Endodermal cell (in vitro differentiated cells): Measurements from ENCODE around the gene ANO9. TPM values are rescaled to one million over a fixed set of nuclear protein-coding genes. Genes with fewer than 3 reads are reported as not detected.
"Not testable (repeated sequence)": the region's sequence is repeated elsewhere in the genome, so short reads cannot be mapped to it uniquely, and the experiment has no call there.

ENCODE experiments used
- DNase-seq: peaks from one replicate; pipeline ENCODE4 v3.0.0-alpha.2; 2017
- H3K27ac ChIP-seq: 2 replicates; pipeline ENCODE4 v1.5.1; 2013; ENCODE audit warnings: mild to moderate bottlenecking, low read depth, low read length, moderate library complexity
- H3K27me3 ChIP-seq: 2 replicates; pipeline ENCODE4 v1.6.1; 2013; ENCODE audit warnings: mild to moderate bottlenecking, low read length, moderate library complexity; ENCODE audit not compliant: insufficient read depth, control insufficient read depth, poor library complexity, severe bottlenecking
- H3K36me3 ChIP-seq: 2 replicates; pipeline ENCODE4 v1.7.0; 2013; ENCODE audit warnings: mild to moderate bottlenecking, low read length, moderate library complexity; ENCODE audit not compliant: control insufficient read depth, insufficient read depth
- H3K4me1 ChIP-seq: one replicate; pipeline ENCODE4 v1.7.0; 2013; ENCODE audit warnings: low read length; ENCODE audit not compliant: control insufficient read depth, insufficient read depth
- H3K4me3 ChIP-seq: 2 replicates; pipeline ENCODE4 v1.5.1; 2013; ENCODE audit warnings: mild to moderate bottlenecking, low read length, moderate library complexity
- H3K9ac ChIP-seq: 2 replicates; pipeline ENCODE4 v1.6.1; 2013; ENCODE audit warnings: mild to moderate bottlenecking, low read length, moderate library complexity; ENCODE audit not compliant: poor library complexity, severe bottlenecking; ENCODE audit errors: extremely low read depth
- H3K9me3 ChIP-seq: 2 replicates; pipeline ENCODE4 v1.6.1; 2013; ENCODE audit warnings: mild to moderate bottlenecking, low read length, moderate library complexity; ENCODE audit not compliant: control insufficient read depth
- H3K27ac Mint-ChIP-seq: 2 replicates; pipeline ENCODE4 v1.8.0; 2020; ENCODE audit warnings: mixed read lengths
- H3K27me3 Mint-ChIP-seq: 2 replicates; pipeline ENCODE4 v1.8.0; 2021; ENCODE audit warnings: mild to moderate bottlenecking, mixed read lengths; ENCODE audit not compliant: insufficient read depth
- H3K36me3 Mint-ChIP-seq: 2 replicates; pipeline ENCODE4 v1.8.0; 2020; ENCODE audit warnings: low read depth, mixed read lengths
- H3K4me1 Mint-ChIP-seq: 2 replicates; pipeline ENCODE4 v1.8.0; 2020; ENCODE audit warnings: mixed read lengths
- H3K4me3 Mint-ChIP-seq: 2 replicates; pipeline ENCODE4 v1.8.0; 2020; ENCODE audit warnings: mild to moderate bottlenecking, moderate library complexity, mixed read lengths
- H3K9me3 Mint-ChIP-seq: 2 replicates; pipeline ENCODE4 v1.8.0; 2020; ENCODE audit warnings: mild to moderate bottlenecking, mixed read lengths
- CTCF ChIP-seq: fragments of 200-600 bp; sonication (generic); conservative IDR thresholded peaks from 2 replicates; pipeline ENCODE4 v1.5.0; 2021; ENCODE audit warnings: antibody characterized with exemption, mild to moderate bottlenecking
- WGBS, 2 experiments: methylation state at CpG; one replicate each; pipeline versions ENCODE4 v1.1.5 to v1.1.7; 2013; ENCODE audit warnings: missing lambda C conversion rate in 2 of 2, mixed read lengths in 1 of 2; ENCODE audit not compliant: insufficient coverage in 1 of 2, insufficient read length in 1 of 2; 5-methylcytosine and 5-hydroxymethylcytosine counted together
- total RNA-seq, 2 donors: library from RNA; stranded (reverse); fragmentation: NEBNext Ultra II Directional in 1 of 2; extraction: Animal tissue kit (Norgen Biotek cat#: 25700) in 1 of 2; gene quantifications; 2 replicates in 1 of 2; 3 replicates in 1 of 2; pipeline ENCODE4 v1.2.1, GENCODE V29; 2021

Gene ANO9
- total RNA-seq, 2 donors from 2014 or later, result 16.8 to 17.8 TPM

- H3K36me3 Mint-ChIP-seq, result peaks cover 5% of the 10 kb centered on the region
- H3K4me3 Mint-ChIP-seq, result no peak overlapping the region
- H3K27ac Mint-ChIP-seq, result no peak overlapping the region
Measured at GRCh38 chr11:471468-472145, 29.8 kb upstream of the ANO9 start.

DNA sequence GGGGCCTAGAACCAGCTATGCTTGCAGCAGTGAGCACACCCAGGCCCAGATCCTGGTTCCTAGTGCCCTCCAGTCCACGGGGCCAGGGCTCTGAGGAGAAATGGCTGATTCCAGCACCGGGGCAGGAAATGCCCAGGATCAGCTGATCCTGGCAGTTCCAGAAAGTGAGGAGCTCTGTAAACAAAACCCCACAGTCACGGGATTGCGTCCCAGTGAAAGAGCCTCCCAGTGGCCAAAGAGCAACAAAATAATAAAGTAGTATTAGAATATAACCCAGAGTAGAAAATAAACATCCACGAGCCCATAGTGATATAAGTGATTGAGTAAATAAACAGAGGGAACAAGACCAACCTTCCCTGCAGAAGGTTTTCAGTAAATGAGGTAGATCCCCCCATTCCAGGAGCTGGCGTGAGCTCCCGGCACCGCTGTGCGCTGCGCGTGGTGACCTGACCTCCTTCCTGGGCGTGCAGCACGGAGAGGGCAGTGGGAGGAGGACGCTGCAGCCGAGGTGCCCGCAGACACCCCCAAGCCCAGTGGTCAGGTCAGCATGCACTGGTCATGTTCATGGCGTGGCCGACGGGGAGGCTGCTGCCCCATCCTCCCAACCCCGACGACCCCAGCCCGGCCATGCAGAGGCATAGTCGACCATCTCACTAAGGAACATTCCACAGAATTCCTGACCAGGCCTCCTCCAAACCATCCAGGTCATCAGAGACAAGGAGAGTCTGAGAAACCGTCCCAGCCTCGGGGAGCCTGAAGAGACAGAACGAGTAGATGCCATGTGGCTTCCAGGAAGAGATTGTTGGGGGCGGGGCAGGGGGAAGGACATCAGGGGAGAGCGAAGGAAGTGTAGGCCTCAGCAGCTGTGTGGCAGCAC, 28.1 kb upstream of the ANO9 start:
- H3K9me3 ChIP-seq, result peaks cover 3% of the 10 kb centered on the region

More at GRCh38 chr11:471468-472145, 29.8 kb upstream of the ANO9 start:
- no peak for TF ChIP-seq CTCF
- WGBS, 2 experiments, result 95 to 97% methylated on average over 19 to 61 of the region's 61 CpGs
- Mint-ChIP-seq H3K4me1 (peaks cover 13% of the 10 kb centered on the region), H3K27me3 (no peaks in the 10 kb centered on the region), H3K9me3 (no peaks in the 10 kb centered on the region)
- H3K4me1 ChIP-seq, result no peaks in the 10 kb centered on the region
- H3K4me3 ChIP-seq, result no peak overlapping the region
- H3K9me3 ChIP-seq, result peaks cover 5% of the 10 kb centered on the region
- H3K27ac ChIP-seq, result no peak overlapping the region
- H3K9ac ChIP-seq, result no peak overlapping the region
- H3K27me3 ChIP-seq, result no peaks in the 10 kb centered on the region
- DNase-seq, result no peak
- peaks cover 7% of the 10 kb centered on the region for H3K36me3 ChIP-seq

DNA sequence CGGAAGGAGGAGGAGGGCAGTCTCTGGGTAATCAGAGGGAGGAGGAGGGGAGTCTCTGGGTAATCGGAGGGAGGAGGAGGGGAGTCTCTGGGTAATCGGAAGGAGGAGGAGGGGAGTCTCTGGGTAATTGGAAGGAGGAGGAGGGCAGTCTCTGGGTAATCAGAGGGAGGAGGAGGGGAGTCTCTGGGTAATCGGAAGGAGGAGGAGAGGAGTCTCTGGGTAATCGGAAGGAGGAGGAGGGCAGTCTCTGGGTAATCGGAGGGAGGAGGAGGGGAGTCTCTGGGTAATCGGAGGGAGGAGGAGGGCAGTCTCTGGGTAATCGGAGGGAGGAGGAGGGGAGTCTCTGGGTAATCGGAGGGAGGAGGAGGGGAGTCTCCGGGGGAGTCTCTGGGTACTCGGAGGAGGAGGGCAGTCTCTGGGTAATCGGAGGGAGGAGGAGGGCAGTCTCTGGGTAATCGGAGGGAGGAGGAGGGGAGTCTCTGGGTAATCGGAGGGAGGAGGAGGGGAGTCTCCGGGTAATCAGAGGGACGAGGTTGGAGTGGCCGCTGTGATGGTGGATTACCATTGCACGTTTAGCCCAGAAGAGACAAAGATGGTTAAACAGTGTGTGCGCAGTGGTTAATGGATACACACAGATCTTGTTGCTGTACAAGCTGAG, 27.3 kb upstream of the ANO9 start:
- H3K36me3 Mint-ChIP-seq, result peaks cover 19% of the 10 kb centered on the region
- H3K27me3 Mint-ChIP-seq, H3K4me3 ChIP-seq, H3K4me3 Mint-ChIP-seq, H3K9me3 Mint-ChIP-seq, H3K27ac ChIP-seq, H3K9me3 ChIP-seq, H3K9ac ChIP-seq, H3K27me3 ChIP-seq, H3K4me1 ChIP-seq, DNase-seq: not testable (repeated sequence)
- peaks cover 13% of the 10 kb centered on the region for H3K4me1 Mint-ChIP-seq
- peaks cover 12% of the 10 kb centered on the region for H3K36me3 ChIP-seq
- H3K27ac Mint-ChIP-seq, result peak overlapping the region; percentile 73
- 85 to 88% methylated on average over 8 to 17 of the region's 19 CpGs for whole genome bisulfite sequencing, 2 experiments

More for the DNA sequence above, 28.1 kb upstream of the ANO9 start:
- no peak overlapping the region for H3K27ac ChIP-seq
- Mint-ChIP-seq H3K9me3 (no peaks in the 10 kb centered on the region), H3K27me3 (no peaks in the 10 kb centered on the region), H3K4me3 (no peak overlapping the region), H3K36me3 (peaks cover 17% of the 10 kb centered on the region), H3K27ac (peak overlapping the region; percentile 73), H3K4me1 (peaks cover 13% of the 10 kb centered on the region)
- no peaks in the 10 kb centered on the region for H3K4me1 ChIP-seq
- H3K27me3 ChIP-seq, result no peaks in the 10 kb centered on the region
- peaks cover 9% of the 10 kb centered on the region for H3K36me3 ChIP-seq
- DNase-seq, result no peak
- WGBS, 2 experiments, result 93 to 95% methylated on average over 13 to 28 of the region's 28 CpGs
- no peak overlapping the region for H3K4me3 ChIP-seq
- TF ChIP-seq CTCF, result no peak
- H3K9ac ChIP-seq, result no peak overlapping the region
